Neuronal stem cell (in vitro differentiated cells): ENCODE results near the gene GRIK2.

ENCODE experiments used
- DNase-seq: peaks from one replicate; pipeline ENCODE4 v3.0.0-alpha.2; 2013; ENCODE audit warnings: low spot score
- H2AFZ ChIP-seq: one replicate; pipeline ENCODE4 v1.6.1; 2013; ENCODE audit warnings: mild to moderate bottlenecking, low read length, inconsistent platforms
- H2AK5ac ChIP-seq: 2 replicates; pipeline ENCODE4 v1.6.1; 2013; ENCODE audit warnings: low read depth, mild to moderate bottlenecking, inconsistent platforms, low read length, moderate library complexity, mixed read lengths
- H2BK120ac ChIP-seq: 2 replicates; pipeline ENCODE4 v1.6.1; 2013; ENCODE audit warnings: low read depth, mild to moderate bottlenecking, inconsistent platforms, low read length, moderate library complexity, mixed read lengths
- H2BK12ac ChIP-seq: one replicate; pipeline ENCODE4 v1.6.1; 2013; ENCODE audit warnings: low read length, inconsistent platforms
- H2BK15ac ChIP-seq: 2 replicates; pipeline ENCODE4 v1.6.1; 2013; ENCODE audit warnings: mild to moderate bottlenecking, low read length, inconsistent platforms, mixed read lengths
- H2BK5ac ChIP-seq: one replicate; pipeline ENCODE4 v1.6.1; 2013; ENCODE audit warnings: inconsistent platforms, mild to moderate bottlenecking, low read length, moderate library complexity
- H3K14ac ChIP-seq: one replicate; pipeline ENCODE4 v1.6.1; 2013; ENCODE audit warnings: low read length, inconsistent platforms
- H3K18ac ChIP-seq: 2 replicates; pipeline ENCODE4 v1.6.1; 2013; ENCODE audit warnings: low read length, inconsistent platforms
- H3K23ac ChIP-seq: 2 replicates; pipeline ENCODE4 v1.6.1; 2013; ENCODE audit warnings: low read depth, mild to moderate bottlenecking, mixed read lengths, low read length, inconsistent platforms; ENCODE audit not compliant: poor library complexity
- H3K27ac ChIP-seq: replicated peaks from 3 replicates; pipeline ENCODE4 v1.5.1; 2013; ENCODE audit warnings: low read length, inconsistent platforms
- H3K27me3 ChIP-seq, 3 experiments: 2 replicates each; pipeline ENCODE4 v1.6.1; 2013; ENCODE audit warnings: low read length in 3 of 3, mild to moderate bottlenecking in 2 of 3, inconsistent platforms in 1 of 3, low read depth in 1 of 3, mixed read lengths in 1 of 3, moderate library complexity in 1 of 3; ENCODE audit not compliant: control insufficient read depth in 3 of 3, insufficient read depth in 3 of 3
- H3K36me3 ChIP-seq, 2 donors: replicated peaks in 1 of 2; 2 replicates each; pipeline ENCODE4 v1.6.1; 2013; ENCODE audit warnings: low read length in 2 of 2; ENCODE audit not compliant: control insufficient read depth in 2 of 2, insufficient read depth in 2 of 2
- H3K4ac ChIP-seq: 2 replicates; pipeline ENCODE4 v1.6.1; 2013; ENCODE audit warnings: inconsistent platforms, mild to moderate bottlenecking, low read length, moderate library complexity
- H3K4me1 ChIP-seq, 2 donors: 1 replicate in 1 of 2; 2 replicates in 1 of 2; pipeline ENCODE4 v1.6.1; 2013; ENCODE audit warnings: low read length in 2 of 2, low read depth in 1 of 2; ENCODE audit not compliant: control insufficient read depth in 2 of 2, insufficient read depth in 1 of 2
- H3K4me2 ChIP-seq: one replicate; pipeline ENCODE4 v1.6.1; 2013; ENCODE audit warnings: mild to moderate bottlenecking, low read length, inconsistent platforms; ENCODE audit not compliant: insufficient read depth, poor library complexity, severe bottlenecking
- H3K4me3 ChIP-seq, 2 donors: 2 replicates each; pipeline ENCODE4 v1.5.1; 2013; ENCODE audit warnings: low read length in 2 of 2, mild to moderate bottlenecking in 2 of 2, inconsistent platforms in 1 of 2, moderate library complexity in 1 of 2
- H3K79me1 ChIP-seq: one replicate; pipeline ENCODE4 v1.6.1; 2013; ENCODE audit warnings: low read depth, mild to moderate bottlenecking, inconsistent platforms, low read length, moderate library complexity
- H3K9ac ChIP-seq: one replicate; pipeline ENCODE4 v1.6.1; 2013; ENCODE audit warnings: mild to moderate bottlenecking, low read depth, low read length, inconsistent platforms; ENCODE audit not compliant: poor library complexity
- H3K9me3 ChIP-seq, 2 donors: replicated peaks in 1 of 2; 2 replicates each; pipeline versions ENCODE3 to v1.6.1; 2013; ENCODE audit warnings: low read length in 2 of 2, mild to moderate bottlenecking in 2 of 2, inconsistent platforms in 1 of 2, low read depth in 1 of 2, mixed read lengths in 1 of 2, moderate library complexity in 1 of 2; ENCODE audit not compliant: control insufficient read depth in 2 of 2, insufficient read depth in 1 of 2
- H4K8ac ChIP-seq: one replicate; pipeline ENCODE4 v1.6.1; 2013; ENCODE audit warnings: low read depth, mild to moderate bottlenecking, inconsistent platforms, low read length, moderate library complexity
- H4K91ac ChIP-seq: one replicate; pipeline ENCODE4 v1.6.1; 2013; ENCODE audit warnings: low read length, low read depth, mild to moderate bottlenecking, inconsistent platforms; ENCODE audit not compliant: poor library complexity
- WGBS, 2 donors: extraction: QIAGEN DNeasy Blood & Tissue Kit; methylation state at CpG; one replicate each; pipeline ENCODE4 v1.1.7; 2013; ENCODE audit warnings: missing lambda C conversion rate in 2 of 2, mixed read lengths in 1 of 2; ENCODE audit not compliant: insufficient read length in 2 of 2, insufficient replicate concordance in 1 of 2; ENCODE audit errors: extremely low coverage in 2 of 2; 5-methylcytosine and 5-hydroxymethylcytosine counted together

The GRIK2 gene

GRCh38 chr6:101818051-101818450 lies 424.5 kb downstream of the GRIK2 start:
- no CpG with 5 or more reads among the region's 6 CpGs for WGBS, 2 donors
- Histone ChIP-seq H2BK120ac (no peak overlapping the region), H2AFZ (peak overlapping the region; percentile 67), H2BK5ac (no peak overlapping the region), H3K9ac (no peak overlapping the region), H3K4ac (no peak overlapping the region), H3K4me1 (peaks cover 3 to 5% of the 10 kb centered on the region in 2 donors), H3K23ac (no peak overlapping the region), H4K8ac (no peak overlapping the region), H2AK5ac (no peak overlapping the region), H3K27ac (no peak overlapping the region), H3K18ac (no peak overlapping the region), H2BK12ac (no peak overlapping the region), H3K9me3 (no peaks in the 10 kb centered on the region), H3K36me3 (no peaks in the 10 kb centered on the region), H3K27me3 (no peaks in the 10 kb centered on the region), H3K79me1 (no peaks in the 10 kb centered on the region), H3K4me3 (no peak overlapping the region), H4K91ac (no peak overlapping the region), H3K14ac (no peak overlapping the region), H2BK15ac (no peak overlapping the region), H3K4me2 (no peak overlapping the region)
- DNase-seq, result peak; percentile 3

GRCh38 chr6:101824551-101825345 lies 431.2 kb downstream of the GRIK2 start:
- Histone ChIP-seq H4K91ac (no peak overlapping the region), H2BK12ac (no peak overlapping the region), H2AK5ac (no peak overlapping the region), H3K4me3 (no peak overlapping the region), H3K79me1 (no peaks in the 10 kb centered on the region), H3K36me3 (no peaks in the 10 kb centered on the region), H2BK120ac (no peak overlapping the region), H3K27ac (no peak overlapping the region), H3K4ac (no peak overlapping the region), H2BK15ac (no peak overlapping the region), H3K18ac (no peak overlapping the region), H3K23ac (no peak overlapping the region), H3K27me3 (no peaks in the 10 kb centered on the region), H3K4me1 (no peaks in the 10 kb centered on the region), H3K9ac (no peak overlapping the region), H3K9me3 (no peaks in the 10 kb centered on the region), H3K4me2 (no peak overlapping the region), H2BK5ac (no peak overlapping the region), H2AFZ (peak overlapping the region; percentile 16), H3K14ac (no peak overlapping the region), H4K8ac (no peak overlapping the region)
- WGBS, 2 donors, result no CpG with 5 or more reads among the region's 5 CpGs
- DNase-seq, result no peak

- H3K36me3 ChIP-seq, result no peaks in the 10 kb centered on the region
- no peak overlapping the region for H2BK120ac ChIP-seq
- H3K27ac ChIP-seq, result no peak overlapping the region
- H3K14ac ChIP-seq, result no peak overlapping the region
- H3K79me1 ChIP-seq, result no peaks in the 10 kb centered on the region
- no peak overlapping the region for H2BK12ac ChIP-seq
- no peak overlapping the region for H4K8ac ChIP-seq
- no peak overlapping the region for H2BK5ac ChIP-seq
- H3K4me3 ChIP-seq, result no peak overlapping the region
- no peak overlapping the region for H4K91ac ChIP-seq
- H2BK15ac ChIP-seq, result no peak overlapping the region
- no peak overlapping the region for H3K18ac ChIP-seq
- no peaks in the 10 kb centered on the region for H3K4me1 ChIP-seq
- H2AK5ac ChIP-seq, result no peak overlapping the region
- H3K4ac ChIP-seq, result no peak overlapping the region
- no CpG with 5 or more reads among the region's 2 CpGs for WGBS, 2 donors
- no peak overlapping the region for H3K9ac ChIP-seq
- no peak for DNase-seq
- no peak overlapping the region for H3K23ac ChIP-seq
- H3K9me3 ChIP-seq, result no peaks in the 10 kb centered on the region
- no peak overlapping the region for H2AFZ ChIP-seq
- H3K27me3 ChIP-seq, result no peaks in the 10 kb centered on the region
- H3K4me2 ChIP-seq, result no peak overlapping the region
Measured at GRCh38 chr6:101826269-101826668, 432.8 kb downstream of the GRIK2 start.

GRCh38 chr6:101826678-101827077 lies 433.2 kb downstream of the GRIK2 start:
- H3K4me3 ChIP-seq, result no peak overlapping the region
- no peak overlapping the region for H3K4me2 ChIP-seq
- no peak overlapping the region for H2AK5ac ChIP-seq
- no peak overlapping the region for H3K23ac ChIP-seq
- no peak overlapping the region for H3K4ac ChIP-seq
- H3K18ac ChIP-seq, result no peak overlapping the region
- no peaks in the 10 kb centered on the region for H3K27me3 ChIP-seq
- H2BK12ac ChIP-seq, result no peak overlapping the region
- no peak overlapping the region for H2AFZ ChIP-seq
- no peaks in the 10 kb centered on the region for H3K79me1 ChIP-seq
- H4K91ac ChIP-seq, result no peak overlapping the region
- no peak for DNase-seq
- H2BK5ac ChIP-seq, result no peak overlapping the region
- no peak overlapping the region for H2BK120ac ChIP-seq
- H2BK15ac ChIP-seq, result no peak overlapping the region
- H3K4me1 ChIP-seq, result no peaks in the 10 kb centered on the region
- no peak overlapping the region for H3K14ac ChIP-seq
- no peaks in the 10 kb centered on the region for H3K9me3 ChIP-seq
- H4K8ac ChIP-seq, result no peak overlapping the region
- no peaks in the 10 kb centered on the region for H3K36me3 ChIP-seq
- WGBS, 2 donors, result no CpG with 5 or more reads among the region's 3 CpGs
- H3K27ac ChIP-seq, result no peak overlapping the region
- H3K9ac ChIP-seq, result no peak overlapping the region
